H1 (cell line): Measurements from ENCODE around the gene ZNF311.

Source experiments
- CTCF ChIP-seq, 3 experiments: IDR thresholded peaks; 1 replicate in 2 of 3; 2 replicates in 1 of 3; pipeline versions ENCODE4 v1.5.1 to v1.6.1; 2011; ENCODE audit warnings: low read length in 3 of 3, mild to moderate bottlenecking in 3 of 3, inconsistent platforms in 2 of 3, low read depth in 1 of 3, moderate library complexity in 1 of 3; ENCODE audit not compliant: insufficient read depth in 1 of 3; ENCODE audit errors: control extremely low read depth in 1 of 3
- EGR1 ChIP-seq: IDR thresholded peaks from 2 replicates; pipeline ENCODE4 v1.6.1; 2011; ENCODE audit warnings: low read depth, low read length, borderline replicate concordance
- EZH2 ChIP-seq: fragments of 200-600 bp; sonication (generic); IDR thresholded peaks from 2 replicates; pipeline ENCODE4 v1.7.1; 2012; ENCODE audit warnings: low read depth, mild to moderate bottlenecking, moderate library complexity, low read length, inconsistent platforms; ENCODE audit not compliant: severe bottlenecking
- GTF2F1 ChIP-seq: IDR thresholded peaks from 2 replicates; pipeline ENCODE4 v1.6.1; 2012; ENCODE audit warnings: low read depth, low read length, improper control_type of control experiment, borderline replicate concordance
- HDAC6 ChIP-seq: IDR thresholded peaks from one replicate; pipeline ENCODE4 v1.7.1; 2012; ENCODE audit warnings: low read depth, mild to moderate bottlenecking, inconsistent platforms, low read length, moderate library complexity
- MAX ChIP-seq: IDR thresholded peaks from 2 replicates; pipeline ENCODE4 v1.6.1; 2012; ENCODE audit warnings: inconsistent platforms
- TAF1 ChIP-seq: IDR thresholded peaks from 2 replicates; pipeline ENCODE4 v1.6.1; 2011; ENCODE audit warnings: mild to moderate bottlenecking, low read depth, low read length

GRCh38 chr6:28978959-28979561 lies 26.1 kb downstream of the ZNF311 start:
- no peak for TF ChIP-seq MAX
- TF ChIP-seq CTCF (IDR thresholded peaks at IDR 0.05; ENCODE audit: control extremely low read depth in 1 of 3, insufficient read depth in 1 of 3, low read depth in 1 of 3, low read length in 3 of 3), result no peak
- no peak for TF ChIP-seq TAF1
- no peak for TF ChIP-seq EGR1
- no peak for TF ChIP-seq GTF2F1
- no peak for TF ChIP-seq HDAC6
- no peak for TF ChIP-seq EZH2
